IMR-90 (cell line): Measurements from ENCODE around the gene OR1E2. TPM values are rescaled to one million over a fixed set of nuclear protein-coding genes. Genes with fewer than 3 reads are reported as not detected.

ENCODE experiments used
- ATAC-seq: fragments of 200-7000 bp; cut with Tn5 transposase; 2 replicates; pipeline ENCODE4 v1.9.1; 2020; ENCODE audit warnings: low read depth, mild to moderate bottlenecking, moderate library complexity
- BruUV-seq: library from RNA; stranded (reverse); fragments of 400-500 nt; replicated peaks from 2 replicates; lab custom pipeline; 2021; lab: Mats Ljungman, UMichigan
- CTCF ChIA-PET: fragments of 300-600 bp; formaldehyde crosslinking; extraction: SDS; loops from one replicate; lab custom pipeline; 2021; ENCODE audit warnings: antibody characterized with exemption; lab: Yijun Ruan, JAX
- POLR2A ChIA-PET: fragments of 300-600 bp; sonication (Branson Sonifier 250); formaldehyde crosslinking; loops from one replicate; lab custom pipeline; 2022; ENCODE audit warnings: antibody characterized with exemption; ENCODE audit not compliant: unreplicated experiment; lab: Charles Lee
- DNase-seq: peaks from one replicate; pipeline ENCODE4 v3.0.0; 2013
- H2AFZ ChIP-seq: replicated peaks from 2 replicates; pipeline ENCODE3; 2013; ENCODE audit warnings: low read length, mild to moderate bottlenecking; ENCODE audit not compliant: poor library complexity
- H2AK5ac ChIP-seq: 2 replicates; pipeline ENCODE4 v1.6.1; 2013; ENCODE audit warnings: low read depth, low read length, inconsistent platforms
- H2AK9ac ChIP-seq: replicated peaks from 2 replicates; pipeline ENCODE3; 2013; ENCODE audit warnings: mild to moderate bottlenecking, low read depth, low read length, moderate library complexity; ENCODE audit not compliant: poor library complexity
- H2BK120ac ChIP-seq: 2 replicates; pipeline ENCODE4 v1.6.1; 2013; ENCODE audit warnings: low read depth, low read length, inconsistent platforms
- H2BK15ac ChIP-seq: 3 replicates; pipeline ENCODE4 v1.6.1; 2013; ENCODE audit warnings: low read depth, low read length, inconsistent platforms
- H2BK20ac ChIP-seq: 2 replicates; pipeline ENCODE4 v1.6.1; 2013; ENCODE audit warnings: low read depth, mild to moderate bottlenecking, inconsistent platforms, low read length, moderate library complexity
- H2BK5ac ChIP-seq: 2 replicates; pipeline ENCODE4 v1.6.1; 2013; ENCODE audit warnings: mild to moderate bottlenecking, low read depth, low read length, inconsistent platforms; ENCODE audit not compliant: poor library complexity, severe bottlenecking
- H3K14ac ChIP-seq: replicated peaks from 2 replicates; pipeline ENCODE4 v1.6.1; 2013; ENCODE audit warnings: low read depth, low read length, inconsistent platforms
- H3K18ac ChIP-seq: 2 replicates; pipeline ENCODE4 v1.6.1; 2013; ENCODE audit warnings: low read depth, low read length, control low read depth
- H3K23ac ChIP-seq: 2 replicates; pipeline ENCODE4 v1.6.1; 2013; ENCODE audit warnings: low read depth, low read length, inconsistent platforms
- H3K27ac ChIP-seq: 2 replicates; pipeline ENCODE4 v1.5.1; 2013; ENCODE audit warnings: mild to moderate bottlenecking, control low read depth, low read length; ENCODE audit not compliant: insufficient read depth
- H3K27me3 ChIP-seq: 2 replicates; pipeline ENCODE4 v1.6.1; 2013; ENCODE audit warnings: low read length; ENCODE audit not compliant: control insufficient read depth, insufficient read depth
- H3K36me3 ChIP-seq: 2 replicates; pipeline ENCODE4 v1.6.1; 2013; ENCODE audit warnings: low read length, mixed read lengths; ENCODE audit not compliant: control insufficient read depth, insufficient read depth
- H3K4ac ChIP-seq: 2 replicates; pipeline ENCODE4 v1.6.1; 2013; ENCODE audit warnings: low read depth, low read length, inconsistent platforms
- H3K4me1 ChIP-seq: 2 replicates; pipeline ENCODE4 v1.6.1; 2013; ENCODE audit warnings: low read length, mixed read lengths; ENCODE audit not compliant: control insufficient read depth, insufficient read depth
- H3K4me2 ChIP-seq: 2 replicates; pipeline ENCODE4 v1.6.1; 2013; ENCODE audit warnings: low read depth, mild to moderate bottlenecking, control low read depth, low read length, moderate library complexity
- H3K4me3 ChIP-seq: 2 replicates; pipeline ENCODE4 v1.5.1; 2013; ENCODE audit warnings: low read depth, mild to moderate bottlenecking, control low read depth, low read length, moderate library complexity; ENCODE audit not compliant: insufficient read depth
- H3K56ac ChIP-seq: 2 replicates; pipeline ENCODE4 v1.6.1; 2013; ENCODE audit warnings: low read length, inconsistent platforms; ENCODE audit not compliant: insufficient read depth; ENCODE audit errors: extremely low read depth
- H3K79me1 ChIP-seq, 2 experiments: 2 replicates each; pipeline ENCODE4 v1.6.1; 2013; ENCODE audit warnings: low read length in 2 of 2, inconsistent platforms in 1 of 2, low read depth in 1 of 2
- H3K9ac ChIP-seq: 2 replicates; pipeline ENCODE4 v1.6.1; 2013; ENCODE audit warnings: low read depth, low read length, control low read depth
- H3K9me1 ChIP-seq: 2 replicates; pipeline ENCODE4 v1.6.1; 2013; ENCODE audit warnings: low read length, inconsistent platforms; ENCODE audit not compliant: insufficient read depth
- H3K9me3 ChIP-seq: 2 replicates; pipeline ENCODE4 v1.6.1; 2013; ENCODE audit warnings: low read length; ENCODE audit not compliant: control insufficient read depth, insufficient read depth
- H4K20me1 ChIP-seq: 2 replicates; pipeline ENCODE4 v1.6.1; 2013; ENCODE audit warnings: low read length, inconsistent platforms; ENCODE audit not compliant: insufficient read depth
- H4K5ac ChIP-seq: 2 replicates; pipeline ENCODE4 v1.6.1; 2013; ENCODE audit warnings: mild to moderate bottlenecking, low read depth, low read length, control low read depth
- H4K8ac ChIP-seq, 2 experiments: 2 replicates each; pipeline ENCODE4 v1.6.1; 2013; ENCODE audit warnings: low read depth in 2 of 2, low read length in 2 of 2, control low read depth in 1 of 2, inconsistent platforms in 1 of 2
- H4K91ac ChIP-seq: 2 replicates; pipeline ENCODE4 v1.6.1; 2013; ENCODE audit warnings: low read depth, low read length, inconsistent platforms; ENCODE audit not compliant: insufficient read depth
- CHD1 ChIP-seq: IDR thresholded peaks from 2 replicates; pipeline ENCODE4 v1.6.1; 2012; ENCODE audit warnings: low read depth, low read length, improper control_type of control experiment
- ELK1 ChIP-seq: fragments of 150-350 bp; IDR thresholded peaks from 2 replicates; pipeline ENCODE4 v1.6.1; 2016; ENCODE audit warnings: low read depth, mild to moderate bottlenecking, low read length, moderate library complexity, borderline replicate concordance
- FOS ChIP-seq: fragments of 150-350 bp; IDR thresholded peaks from 2 replicates; pipeline ENCODE4 v1.6.1; 2016; ENCODE audit warnings: low read depth, low read length
- MXI1 ChIP-seq: IDR thresholded peaks from 2 replicates; pipeline ENCODE4 v1.6.1; 2012; ENCODE audit warnings: low read depth, mild to moderate bottlenecking, low read length, moderate library complexity, borderline replicate concordance
- NFE2L2 ChIP-seq: fragments of 150-350 bp; IDR thresholded peaks from 2 replicates; pipeline ENCODE4 v1.6.1; 2016; ENCODE audit warnings: low read depth, mild to moderate bottlenecking, low read length
- RAD21 ChIP-seq: IDR thresholded peaks from 2 replicates; pipeline ENCODE4 v1.6.1; 2012; ENCODE audit warnings: low read length, improper control_type of control experiment
- RCOR1 ChIP-seq: IDR thresholded peaks from 2 replicates; pipeline ENCODE4 v1.6.1; 2012; ENCODE audit warnings: mild to moderate bottlenecking, low read length, improper control_type of control experiment; ENCODE audit not compliant: insufficient replicate concordance
- RFX5 ChIP-seq: IDR thresholded peaks from 2 replicates; pipeline ENCODE4 v1.8.0; 2012; ENCODE audit warnings: low read depth, mild to moderate bottlenecking, low read length, moderate library complexity
- USF2 ChIP-seq: fragments of 150-350 bp; IDR thresholded peaks from 2 replicates; pipeline ENCODE4 v1.6.1; 2017; ENCODE audit warnings: mild to moderate bottlenecking, antibody characterized with exemption, low read length, low read depth
- WGBS, 2 experiments: methylation state at CpG; one replicate each; pipeline versions ENCODE4 v1.1.5 to v1.1.7; 2013; ENCODE audit warnings: missing lambda C conversion rate in 2 of 2; ENCODE audit not compliant: insufficient read length in 1 of 2; ENCODE audit errors: extremely low coverage in 2 of 2; 5-methylcytosine and 5-hydroxymethylcytosine counted together
- dilution Hi-C: fragments of 300-500 bp; cut with HindIII; formaldehyde crosslinking; loops from one replicate; pipeline ENCODE4 v1.14.3; 2018; ENCODE audit warnings: low sequenced_read_pairs; ENCODE audit not compliant: unreplicated experiment
- in situ Hi-C: fragments of 300-500 bp; cut with MboI; formaldehyde crosslinking; loops from 3 replicates; pipeline ENCODE4 v1.14.3; 2019; ENCODE audit warnings: low sequenced_read_pairs, inconsistent platforms, mixed read lengths
- intact Hi-C: fragments of 100-400 bp; cut with micrococcal nuclease; formaldehyde crosslinking; loops from 2 replicates; pipeline ENCODE4 v1.10.0; 2022
- polyA plus RNA-seq, 3 experiments: library from polyadenylated mRNA; depleted of rRNA; stranded (reverse); fragments of >200 nt; gene quantifications; 2 replicates each; pipeline ENCODE4 v1.2.3, GENCODE V29; 2012; ENCODE audit warnings: low replicate concordance in 1 of 3
- total RNA-seq: library from RNA; depleted of rRNA; stranded (reverse); fragments of >200 nt; gene quantifications from 2 replicates; pipeline ENCODE4 v1.2.3, GENCODE V29; 2012

Gene OR1E2
- total and polyA plus RNA-seq, 2 of the 4 experiments (the other 2 are of a cell fraction) = not detected

- no peak overlapping the region for H3K18ac ChIP-seq
- no peak overlapping the region for H2AFZ ChIP-seq
- no TSS peak for BruUV-seq
- in situ Hi-C loops = no loop called here
- H2BK20ac ChIP-seq = no peak overlapping the region
- no peak overlapping the region for H2BK5ac ChIP-seq
- no peak overlapping the region for H4K8ac ChIP-seq
- no peak overlapping the region for H2AK5ac ChIP-seq
- no peak overlapping the region for H3K23ac ChIP-seq
- no peak overlapping the region for H3K4me2 ChIP-seq
- H4K5ac ChIP-seq = no peak overlapping the region
- H3K27me3 ChIP-seq = no peaks in the 10 kb centered on the region
- no peak for ATAC-seq
- no peak overlapping the region for H2AK9ac ChIP-seq
- intact Hi-C loops = no loop called here
- no peak for DNase-seq
- no peaks in the 10 kb centered on the region for H3K36me3 ChIP-seq
- ChIA-PET POLR2A (no interaction called here), CTCF (no interaction called here)
- no peak overlapping the region for H4K91ac ChIP-seq
- H2BK15ac ChIP-seq = no peak overlapping the region
- H3K4me3 ChIP-seq = no peak overlapping the region
- no peak overlapping the region for H3K14ac ChIP-seq
- no peaks in the 10 kb centered on the region for H4K20me1 ChIP-seq
- no peaks in the 10 kb centered on the region for H3K9me1 ChIP-seq
- no peaks in the 10 kb centered on the region for H3K79me1 ChIP-seq
- H3K9ac ChIP-seq = no peak overlapping the region
- H3K56ac ChIP-seq = no peak overlapping the region
- H3K27ac ChIP-seq = no peak overlapping the region
- H3K4me1 ChIP-seq = no peaks in the 10 kb centered on the region
- H3K9me3 ChIP-seq = no peaks in the 10 kb centered on the region
- no peak overlapping the region for H3K4ac ChIP-seq
- TF ChIP-seq RAD21 = no peak
- no peak for TF ChIP-seq RCOR1
- TF ChIP-seq RFX5 = no peak
- no peak for TF ChIP-seq MXI1
- no peak for TF ChIP-seq ELK1
- TF ChIP-seq NFE2L2 = no peak
- no peak for TF ChIP-seq FOS
- no peak for TF ChIP-seq CHD1
- no peak for TF ChIP-seq USF2
- WGBS, 2 experiments = 17% methylated on average over 1 of the region's 2 CpGs; no CpG with 5 or more reads in 1 of the 2 experiments
- dilution Hi-C loops = no loop called here
- H2BK120ac ChIP-seq = no peak overlapping the region
These were observed 14.5 kb upstream of the OR1E2 start for GRCh38 chr17:3448059-3448665.
